Activated B cell treated with CpG ODN at 0.5 μM for 24 hours (primary cell): ENCODE data around the gene TAOK3. TPM values are rescaled to one million over a fixed set of nuclear protein-coding genes. Genes with fewer than 3 reads are reported as not detected.

ENCODE experiments used
- ATAC-seq: fragments of 200-7000 bp; cut with Tn5 transposase; one replicate; pipeline ENCODE4 v1.10.0; 2021; ENCODE audit warnings: low read depth, mild to moderate bottlenecking, moderate library complexity
- CTCF ChIA-PET: fragments of 350-600 bp; sonication (Branson Sonifier 250); formaldehyde crosslinking; loops from one replicate; lab custom pipeline; 2021; ENCODE audit warnings: antibody characterized with exemption; lab: Charles Lee
- POLR2A ChIA-PET: fragments of 350-600 bp; sonication (Branson Sonifier 250); formaldehyde crosslinking; loops from one replicate; lab custom pipeline; 2021; ENCODE audit warnings: antibody characterized with exemption; lab: Charles Lee
- DNase-seq: peaks from one replicate; pipeline ENCODE4 v3.0.0; 2022
- H3K27ac Mint-ChIP-seq: one replicate; pipeline ENCODE4 v1.8.0; 2020; ENCODE audit warnings: mixed read lengths
- H3K27me3 Mint-ChIP-seq: one replicate; pipeline ENCODE4 v1.8.0; 2021; ENCODE audit warnings: mixed read lengths
- H3K36me3 Mint-ChIP-seq: one replicate; pipeline ENCODE4 v1.8.0; 2021; ENCODE audit warnings: low read depth, mixed read lengths
- H3K4me1 Mint-ChIP-seq: one replicate; pipeline ENCODE4 v1.8.0; 2021; ENCODE audit warnings: mixed read lengths
- H3K4me3 Mint-ChIP-seq: one replicate; pipeline ENCODE4 v1.8.0; 2020; ENCODE audit warnings: mild to moderate bottlenecking, mixed read lengths
- H3K9me3 Mint-ChIP-seq: one replicate; pipeline ENCODE4 v1.8.0; 2020; ENCODE audit warnings: mixed read lengths
- CTCF ChIP-seq: fragments of 200-600 bp; IDR thresholded peaks from one replicate; pipeline ENCODE4 v1.8.0; 2022; ENCODE audit warnings: antibody characterized with exemption, mild to moderate bottlenecking
- intact Hi-C: fragments of 100-400 bp; cut with micrococcal nuclease; formaldehyde crosslinking; loops from one replicate; pipeline ENCODE4 v1.15.1; 2024
- total RNA-seq: library from RNA; stranded (reverse); gene quantifications from 2 replicates; pipeline ENCODE4 v1.2.3, GENCODE V29; 2022

The TAOK3 gene
- total RNA-seq, 1 donor from 2014 or later = 86.9 TPM

- DNase-seq (no peak), ATAC-seq (no peak)
- Mint-ChIP-seq H3K36me3 (peaks cover 63% of the 10 kb centered on the region), H3K27me3 (no peaks in the 10 kb centered on the region), H3K4me1 (no peaks in the 10 kb centered on the region), H3K27ac (no peak overlapping the region), H3K9me3 (no peaks in the 10 kb centered on the region), H3K4me3 (no peak overlapping the region)
- no peak for TF ChIP-seq CTCF
- intact Hi-C loops = no loop called here
- ChIA-PET CTCF (interaction anchor here (1.2 kb wide), 1 partner anchor 182 kb away, joined by 3 read pairs; no protein-coding TSS in a partner anchor), POLR2A (interaction anchor here (0.8 kb wide), 1 partner anchor 179 kb away, joined by 3 read pairs; the partner anchor contains the start of gene TAOK3)
These were observed 178.7 kb downstream of the TAOK3 start for GRCh38 chr12:118193958-118194357.

GRCh38 chr12:118193477-118193876 is 179.2 kb downstream of the TAOK3 start:
- Mint-ChIP-seq H3K27me3 (no peaks in the 10 kb centered on the region), H3K36me3 (peaks cover 63% of the 10 kb centered on the region), H3K4me1 (no peaks in the 10 kb centered on the region), H3K9me3 (no peaks in the 10 kb centered on the region), H3K27ac (no peak overlapping the region), H3K4me3 (no peak overlapping the region)
- DNase-seq (no peak), ATAC-seq (no peak)
- CTCF ChIA-PET = interaction anchor here (1.2 kb wide), 1 partner anchor 13 kb away, joined by 3 read pairs; no protein-coding TSS in a partner anchor
- POLR2A ChIA-PET = no interaction called here
- intact Hi-C loops = no loop called here
- no peak for TF ChIP-seq CTCF

- intact Hi-C loops = no loop called here
- TF ChIP-seq CTCF = no peak
- Mint-ChIP-seq H3K9me3 (no peaks in the 10 kb centered on the region), H3K4me1 (peaks cover 11% of the 10 kb centered on the region), H3K27ac (no peak overlapping the region), H3K4me3 (no peak overlapping the region), H3K36me3 (peaks cover 52% of the 10 kb centered on the region), H3K27me3 (no peaks in the 10 kb centered on the region)
- ATAC-seq (no peak), DNase-seq (no peak)
- CTCF ChIA-PET = no interaction called here
- POLR2A ChIA-PET = no interaction called here
These were observed 182.4 kb downstream of the TAOK3 start for GRCh38 chr12:118190266-118190665.

- H3K4me3 Mint-ChIP-seq = no peak overlapping the region
- H3K9me3 Mint-ChIP-seq = no peaks in the 10 kb centered on the region
- ChIA-PET POLR2A (no interaction called here), CTCF (no interaction called here)
- no peak for TF ChIP-seq CTCF
- H3K27ac Mint-ChIP-seq = no peak overlapping the region
- peaks cover 11% of the 10 kb centered on the region for H3K4me1 Mint-ChIP-seq
- ATAC-seq (no peak), DNase-seq (no peak)
- intact Hi-C loops = no loop called here
- H3K36me3 Mint-ChIP-seq = peaks cover 49% of the 10 kb centered on the region
- no peaks in the 10 kb centered on the region for H3K27me3 Mint-ChIP-seq
These were observed 182.9 kb downstream of the TAOK3 start for GRCh38 chr12:118189741-118190191.

GRCh38 chr12:118188690-118189371 is 183.9 kb downstream of the TAOK3 start:
- no peak for TF ChIP-seq CTCF
- DNase-seq = no peak
- Mint-ChIP-seq H3K27ac (no peak overlapping the region), H3K36me3 (peaks cover 40% of the 10 kb centered on the region), H3K27me3 (no peaks in the 10 kb centered on the region), H3K9me3 (no peaks in the 10 kb centered on the region), H3K4me1 (peaks cover 11% of the 10 kb centered on the region), H3K4me3 (no peak overlapping the region)
- ChIA-PET CTCF (no interaction called here), POLR2A (no interaction called here)
- intact Hi-C loops = no loop called here
- no peak for ATAC-seq
